Endothelial cell of umbilical vein (primary cell): ENCODE measurements around the gene MARK3. TPM values are rescaled to one million over a fixed set of nuclear protein-coding genes. Genes with fewer than 3 reads are reported as not detected.

ENCODE experiments used
- BruUV-seq: library from RNA; stranded (reverse); fragments of 400-500 nt; replicated peaks from 2 replicates; lab custom pipeline; 2021; lab: Mats Ljungman, UMichigan
- CTCF ChIA-PET: fragments of 300-600, 350-600 bp; sonication (Branson Sonifier 250); formaldehyde crosslinking; loops from one replicate; lab custom pipeline; 2021; ENCODE audit warnings: antibody characterized with exemption, inconsistent platforms; lab: Charles Lee
- POLR2A ChIA-PET: fragments of 300-600, 350-600 bp; sonication (Branson Sonifier 250); formaldehyde crosslinking; loops from one replicate; lab custom pipeline; 2021; ENCODE audit warnings: antibody characterized with exemption, inconsistent platforms; lab: Charles Lee
- DNase-seq: peaks from one replicate; pipeline ENCODE4 v3.0.0-alpha.2; 2011; ENCODE audit warnings: low read depth, low spot score
- FAIRE-seq: peaks from 2 replicates; lab custom pipeline; 2011; peaks lifted over from hg19 to GRCh38; lab: Jason Lieb, UNC
- H2AFZ ChIP-seq: 2 replicates; pipeline ENCODE4 v1.6.0; 2012; ENCODE audit warnings: low read depth, low read length, control low read depth, inconsistent platforms
- H3K27ac ChIP-seq: 2 replicates; pipeline ENCODE4 v1.5.1; 2011; ENCODE audit warnings: low read depth, mild to moderate bottlenecking, control low read depth, low read length, moderate library complexity; ENCODE audit not compliant: insufficient read depth
- H3K27me3 ChIP-seq, 2 experiments: 2 replicates each; pipeline versions ENCODE4 v1.6.0 to v1.6.1; 2011; ENCODE audit warnings: low read length in 2 of 2, mixed read lengths in 1 of 2; ENCODE audit not compliant: control insufficient read depth in 2 of 2, insufficient read depth in 2 of 2
- H3K36me3 ChIP-seq, 2 experiments: 2 replicates in 1 of 2; 3 replicates in 1 of 2; pipeline ENCODE4 v1.5.1; 2011; ENCODE audit warnings: low read length in 2 of 2, mild to moderate bottlenecking in 1 of 2, moderate library complexity in 1 of 2; ENCODE audit not compliant: control insufficient read depth in 2 of 2, insufficient read depth in 2 of 2; ENCODE audit errors: extremely low read depth in 1 of 2
- H3K4me1 ChIP-seq: 3 replicates; pipeline ENCODE4 v1.5.1; 2011; ENCODE audit warnings: mild to moderate bottlenecking, low read length; ENCODE audit not compliant: control insufficient read depth, insufficient read depth; ENCODE audit errors: extremely low read depth
- H3K4me2 ChIP-seq: 2 replicates; pipeline ENCODE4 v1.6.1; 2011; ENCODE audit warnings: low read length, control low read depth, mixed read lengths; ENCODE audit not compliant: insufficient read depth
- H3K4me3 ChIP-seq, 3 experiments: fragments of 200-600 bp in 1 of 3; sonication (generic), shearing (Covaris generic) in 1 of 3; replicated peaks in 1 of 3; 2 replicates each; pipeline ENCODE4 v1.5.1; 2011 to 2016; ENCODE audit warnings: control low read depth in 3 of 3, low read length in 3 of 3, mild to moderate bottlenecking in 2 of 3, inconsistent platforms in 1 of 3, low read depth in 1 of 3, moderate library complexity in 1 of 3; ENCODE audit not compliant: insufficient read depth in 1 of 3
- H3K79me2 ChIP-seq: 2 replicates; pipeline ENCODE4 v1.6.0; 2012; ENCODE audit warnings: low read length, inconsistent platforms; ENCODE audit not compliant: control insufficient read depth, insufficient read depth
- H3K9ac ChIP-seq: replicated peaks from 2 replicates; pipeline ENCODE3; 2011; ENCODE audit warnings: low read length, control low read depth; ENCODE audit not compliant: insufficient read depth; ENCODE audit errors: extremely low read depth
- H3K9me1 ChIP-seq: replicated peaks from 3 replicates; pipeline ENCODE4 v1.6.0; 2011; ENCODE audit warnings: mild to moderate bottlenecking, low read length; ENCODE audit not compliant: control insufficient read depth, insufficient read depth; ENCODE audit errors: extremely low read depth
- H3K9me3 ChIP-seq: replicated peaks from 2 replicates; pipeline ENCODE4 v1.5.1; 2012; ENCODE audit warnings: low read length, inconsistent platforms; ENCODE audit not compliant: control insufficient read depth, insufficient read depth
- H4K20me1 ChIP-seq: replicated peaks from 2 replicates; pipeline ENCODE3; 2011; ENCODE audit warnings: mild to moderate bottlenecking, low read length; ENCODE audit not compliant: control insufficient read depth, insufficient read depth; ENCODE audit errors: extremely low read depth
- CTCF ChIP-seq, 2 donors: IDR thresholded peaks; 1 replicate in 1 of 2; 2 replicates in 1 of 2; pipeline ENCODE4 v1.5.1; 2011; ENCODE audit warnings: low read length in 2 of 2, mild to moderate bottlenecking in 2 of 2, moderate library complexity in 2 of 2, control low read depth in 1 of 2, inconsistent platforms in 1 of 2, low read depth in 1 of 2; ENCODE audit not compliant: insufficient read depth in 1 of 2; ENCODE audit errors: extremely low read depth in 1 of 2
- EZH2 ChIP-seq: IDR thresholded peaks from 2 replicates; pipeline ENCODE4 v1.6.1; 2012; ENCODE audit warnings: borderline replicate concordance, low read depth, mild to moderate bottlenecking, moderate library complexity, low read length, inconsistent platforms; ENCODE audit not compliant: severe bottlenecking
- FOS ChIP-seq: IDR thresholded peaks from 2 replicates; pipeline ENCODE4 v1.6.1; 2011; ENCODE audit warnings: mild to moderate bottlenecking, low read length, moderate library complexity, borderline replicate concordance; ENCODE audit not compliant: insufficient read depth
- GATA2 ChIP-seq: IDR thresholded peaks from 2 replicates; pipeline ENCODE4 v1.7.0; 2011; ENCODE audit warnings: low read depth, mild to moderate bottlenecking, moderate library complexity, mixed read lengths, low read length; ENCODE audit not compliant: insufficient read length, insufficient read depth
- JUN ChIP-seq: IDR thresholded peaks from 2 replicates; pipeline ENCODE4 v1.6.1; 2011; ENCODE audit warnings: borderline replicate concordance, low read depth; ENCODE audit not compliant: insufficient read length, insufficient read depth
- MYC ChIP-seq: IDR thresholded peaks from one replicate; pipeline ENCODE4 v1.6.1; 2011; ENCODE audit warnings: mild to moderate bottlenecking, low read depth, low read length
- POLR2A ChIP-seq: IDR thresholded peaks from 2 replicates; pipeline ENCODE4 v1.6.1; 2012; ENCODE audit warnings: low read depth, mild to moderate bottlenecking, control low read depth, low read length
- POLR2AphosphoS5 ChIP-seq: IDR thresholded peaks from 2 replicates; pipeline ENCODE4 v1.6.1; 2012; ENCODE audit warnings: low read depth, mild to moderate bottlenecking, control low read depth, low read length, moderate library complexity; ENCODE audit not compliant: insufficient read depth
- dilution Hi-C: fragments of 300-500 bp; cut with MboI; formaldehyde crosslinking; loops from one replicate; pipeline ENCODE4 v1.15.0; 2019; ENCODE audit warnings: low sequenced_read_pairs; ENCODE audit not compliant: extremely low pct_ligation_motif_present
- intact Hi-C: fragments of 100-400 bp; cut with micrococcal nuclease; formaldehyde crosslinking; loops from one replicate; pipeline ENCODE4 v1.10.0; 2022
- polyA plus RNA-seq, 4 experiments: library from polyadenylated mRNA; depleted of rRNA in 3 of 4; stranded (reverse) in 3 of 4; unstranded in 1 of 4; fragments of >200 nt; gene quantifications; 2 replicates each; pipeline versions ENCODE4 v1.2.1 to v1.2.3, GENCODE V29; 2011 to 2012; ENCODE audit warnings: missing spikeins in 1 of 4
- total RNA-seq: library from RNA; stranded (reverse); gene quantifications from 2 replicates; pipeline ENCODE4 v1.2.3, GENCODE V29; 2021
- TF ChIP-seq, protein P1 (sequence below): IDR thresholded peaks from 2 replicates; pipeline ENCODE4 v1.6.1; 2011; ENCODE audit not compliant: insufficient read depth, insufficient read length

Gene MARK3
- total and polyA plus RNA-seq, 2 donors (not counting 3 experiments of a cell fraction or from before 2014, with no cell fraction given), result 46.6 to 96.1 TPM

- Histone ChIP-seq H3K79me2 (peaks cover 54% of the 10 kb centered on the region), H3K4me1 (peaks cover 10% of the 10 kb centered on the region), H3K4me3 (no peak overlapping the region), H3K9me3 (no peaks in the 10 kb centered on the region), H3K36me3 (peaks cover 2 to 3% of the 10 kb centered on the region in 2 experiments), H3K4me2 (no peak overlapping the region), H3K27ac (no peak overlapping the region), H4K20me1 (no peaks in the 10 kb centered on the region), H2AFZ (no peak overlapping the region), H3K9ac (no peak overlapping the region), H3K9me1 (no peaks in the 10 kb centered on the region), H3K27me3 (no peaks in the 10 kb centered on the region)
- no peak for TF ChIP-seq FOS
- TF ChIP-seq JUN, result no peak
- no peak for TF ChIP-seq POLR2AphosphoS5
- TF ChIP-seq POLR2A, result no peak
- TF ChIP-seq CTCF (IDR thresholded peaks at IDR 0.05; ENCODE audit: extremely low read depth in 1 of 2, insufficient read depth in 1 of 2, low read depth in 1 of 2, low read length in 2 of 2), result no peak
- TF ChIP-seq, protein P1, sequence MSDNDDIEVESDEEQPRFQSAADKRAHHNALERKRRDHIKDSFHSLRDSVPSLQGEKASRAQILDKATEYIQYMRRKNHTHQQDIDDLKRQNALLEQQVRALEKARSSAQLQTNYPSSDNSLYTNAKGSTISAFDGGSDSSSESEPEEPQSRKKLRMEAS, result no peak
- TF ChIP-seq EZH2, result no peak
- no peak for TF ChIP-seq MYC
- TF ChIP-seq GATA2, result no peak
- DNase-seq (no peak), FAIRE-seq (no peak)
- intact Hi-C loops, result no loop called here
- dilution Hi-C loops, result no loop called here
- CTCF ChIA-PET, result interaction anchor here (0.6 to 1.6 kb wide), 4 partner anchors 8 to 449 kb away, joined by 3 to 5 read pairs (median 4); no protein-coding TSS in a partner anchor
- POLR2A ChIA-PET, result no interaction called here
- no TSS peak for BruUV-seq
These were observed 66.2 kb downstream of the MARK3 start for GRCh38 chr14:103451401-103451800.
